Loucy (cell line): ENCODE results near the gene NDE1.

Experiments
- H2AFZ ChIP-seq: fragments of 200-600 bp; sonication (generic); 2 replicates; pipeline ENCODE4 v1.6.0; 2016; ENCODE audit warnings: antibody characterized with exemption, mild to moderate bottlenecking, low read length, moderate library complexity
- H3F3A ChIP-seq: fragments of 200-600 bp; 2 replicates; pipeline ENCODE4 v1.6.0; 2016; ENCODE audit warnings: antibody characterized with exemption, low read depth, mild to moderate bottlenecking
- H3K27me3 ChIP-seq: fragments of 200-600 bp; sonication (generic); 2 replicates; pipeline ENCODE4 v1.6.1; 2014; ENCODE audit warnings: low read length, mild to moderate bottlenecking; ENCODE audit not compliant: insufficient read depth, poor library complexity, severe bottlenecking
- H3K36me3 ChIP-seq: fragments of 200-600 bp; sonication (generic); 2 replicates; pipeline ENCODE4 v1.6.1; 2016; ENCODE audit warnings: low read length; ENCODE audit not compliant: insufficient read depth
- H3K4me1 ChIP-seq: fragments of 200-600 bp; sonication (generic); 2 replicates; pipeline ENCODE4 v1.5.1; 2014; ENCODE audit warnings: low read length, mild to moderate bottlenecking; ENCODE audit not compliant: insufficient read depth, poor library complexity, severe bottlenecking
- H3K4me2 ChIP-seq: fragments of 200-600 bp; sonication (generic); 2 replicates; pipeline ENCODE4 v1.6.0; 2014; ENCODE audit warnings: antibody characterized with exemption, low read length, low read depth, mild to moderate bottlenecking; ENCODE audit not compliant: poor library complexity, severe bottlenecking
- H3K4me3 ChIP-seq: fragments of 200-600 bp; sonication (generic); 2 replicates; pipeline ENCODE4 v1.5.1; 2014; ENCODE audit warnings: low read length, mild to moderate bottlenecking, mixed read lengths; ENCODE audit not compliant: poor library complexity, severe bottlenecking
- H3K79me2 ChIP-seq: fragments of 200-600 bp; sonication (generic); 2 replicates; pipeline ENCODE4 v1.6.1; 2014; ENCODE audit warnings: low read length; ENCODE audit not compliant: insufficient read depth
- H3K9ac ChIP-seq: fragments of 200-600 bp; sonication (generic); 2 replicates; pipeline ENCODE4 v1.6.0; 2014; ENCODE audit warnings: mild to moderate bottlenecking, low read depth, low read length, moderate library complexity; ENCODE audit not compliant: poor library complexity, severe bottlenecking
- H3K9me2 ChIP-seq: fragments of 200-600 bp; sonication (generic); replicated peaks from 2 replicates; pipeline ENCODE4 v1.6.1; 2016; ENCODE audit warnings: low read depth, low read length, mixed read lengths
- H3K9me3 ChIP-seq: fragments of 200-600 bp; sonication (generic); 2 replicates; pipeline ENCODE4 v1.6.1; 2014; ENCODE audit warnings: mild to moderate bottlenecking, antibody characterized with exemption, low read length, low read depth; ENCODE audit not compliant: insufficient read depth
- H4K20me1 ChIP-seq: fragments of 200-600 bp; sonication (generic); 2 replicates; pipeline ENCODE4 v1.6.0; 2014; ENCODE audit warnings: antibody characterized with exemption, low read length, mild to moderate bottlenecking; ENCODE audit not compliant: insufficient read depth, poor library complexity, severe bottlenecking
- EZH2phosphoT487 ChIP-seq: fragments of 200-600 bp; IDR thresholded peaks from 2 replicates; pipeline ENCODE4 v1.6.1; 2018; ENCODE audit warnings: antibody characterized with exemption, mild to moderate bottlenecking, moderate library complexity, borderline replicate concordance
- TF ChIP-seq, protein P1 (sequence below): fragments of 200-600 bp; sonication (generic); conservative IDR thresholded peaks from 2 replicates; pipeline ENCODE4 v1.5.1; 2014; ENCODE audit warnings: mild to moderate bottlenecking, antibody characterized with exemption, low read length

Gene NDE1

DNA sequence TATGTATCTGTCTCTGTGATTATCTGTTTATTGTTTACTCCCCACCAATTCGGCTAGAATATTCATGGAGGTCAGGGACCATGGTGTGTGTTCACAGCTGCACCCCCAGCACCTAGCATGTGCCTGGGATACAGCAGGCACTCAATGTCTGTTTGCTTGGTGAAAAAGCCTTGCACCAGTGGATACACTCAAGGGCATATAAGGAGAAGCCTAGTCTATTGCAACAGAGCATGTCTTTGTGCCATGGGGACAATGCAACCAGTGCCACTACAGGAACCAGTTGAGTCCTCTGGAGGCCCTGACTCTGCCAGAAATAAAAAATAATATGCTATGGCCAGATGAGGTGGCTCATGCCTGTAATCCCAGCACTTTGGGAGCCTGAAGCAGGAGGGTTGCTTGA is 93.6 kb downstream of the NDE1 start:
- Histone ChIP-seq H3K36me3 (no peaks in the 10 kb centered on the region), H3K9ac (no peak overlapping the region), H3K27me3 (no peaks in the 10 kb centered on the region), H3K4me1 (no peaks in the 10 kb centered on the region), H3K4me2 (no peak overlapping the region), H2AFZ (no peak overlapping the region), H3F3A (no peaks in the 10 kb centered on the region), H3K4me3 (no peak overlapping the region), H3K79me2 (no peaks in the 10 kb centered on the region), H3K9me3 (no peaks in the 10 kb centered on the region), H3K9me2 (no peaks in the 10 kb centered on the region), H4K20me1 (no peaks in the 10 kb centered on the region)
- no peak for TF ChIP-seq EZH2phosphoT487
- TF ChIP-seq, protein P1, sequence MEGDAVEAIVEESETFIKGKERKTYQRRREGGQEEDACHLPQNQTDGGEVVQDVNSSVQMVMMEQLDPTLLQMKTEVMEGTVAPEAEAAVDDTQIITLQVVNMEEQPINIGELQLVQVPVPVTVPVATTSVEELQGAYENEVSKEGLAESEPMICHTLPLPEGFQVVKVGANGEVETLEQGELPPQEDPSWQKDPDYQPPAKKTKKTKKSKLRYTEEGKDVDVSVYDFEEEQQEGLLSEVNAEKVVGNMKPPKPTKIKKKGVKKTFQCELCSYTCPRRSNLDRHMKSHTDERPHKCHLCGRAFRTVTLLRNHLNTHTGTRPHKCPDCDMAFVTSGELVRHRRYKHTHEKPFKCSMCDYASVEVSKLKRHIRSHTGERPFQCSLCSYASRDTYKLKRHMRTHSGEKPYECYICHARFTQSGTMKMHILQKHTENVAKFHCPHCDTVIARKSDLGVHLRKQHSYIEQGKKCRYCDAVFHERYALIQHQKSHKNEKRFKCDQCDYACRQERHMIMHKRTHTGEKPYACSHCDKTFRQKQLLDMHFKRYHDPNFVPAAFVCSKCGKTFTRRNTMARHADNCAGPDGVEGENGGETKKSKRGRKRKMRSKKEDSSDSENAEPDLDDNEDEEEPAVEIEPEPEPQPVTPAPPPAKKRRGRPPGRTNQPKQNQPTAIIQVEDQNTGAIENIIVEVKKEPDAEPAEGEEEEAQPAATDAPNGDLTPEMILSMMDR = no peak

DNA sequence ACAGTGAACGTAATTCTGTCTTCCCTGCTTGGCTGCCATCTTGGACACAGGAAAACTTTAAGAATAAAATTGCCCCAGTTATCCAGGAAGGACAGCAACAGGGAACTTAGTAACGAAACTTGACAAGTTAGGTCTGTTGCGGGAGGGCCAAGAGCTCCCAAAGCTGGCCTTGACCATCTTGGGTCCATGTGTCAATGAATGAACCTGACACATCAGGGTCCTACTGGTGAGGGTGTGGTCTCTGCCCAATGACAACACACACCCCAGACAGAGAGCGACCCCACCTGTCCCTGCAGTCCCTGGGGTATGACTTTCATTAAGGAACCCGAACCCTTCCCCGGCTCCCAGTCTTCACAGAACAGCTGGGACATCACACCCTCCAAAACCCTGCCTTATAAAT is 96.3 kb downstream of the NDE1 start:
- Histone ChIP-seq H3K9me3 (no peaks in the 10 kb centered on the region), H3K4me1 (no peaks in the 10 kb centered on the region), H3K9me2 (no peaks in the 10 kb centered on the region), H3K79me2 (no peaks in the 10 kb centered on the region), H2AFZ (no peak overlapping the region), H3K4me3 (no peak overlapping the region), H3K9ac (no peak overlapping the region), H4K20me1 (no peaks in the 10 kb centered on the region), H3K27me3 (no peaks in the 10 kb centered on the region), H3K4me2 (no peak overlapping the region), H3K36me3 (no peaks in the 10 kb centered on the region), H3F3A (no peaks in the 10 kb centered on the region)
- TF ChIP-seq EZH2phosphoT487 = no peak
- TF ChIP-seq, protein P1 = no peak

DNA sequence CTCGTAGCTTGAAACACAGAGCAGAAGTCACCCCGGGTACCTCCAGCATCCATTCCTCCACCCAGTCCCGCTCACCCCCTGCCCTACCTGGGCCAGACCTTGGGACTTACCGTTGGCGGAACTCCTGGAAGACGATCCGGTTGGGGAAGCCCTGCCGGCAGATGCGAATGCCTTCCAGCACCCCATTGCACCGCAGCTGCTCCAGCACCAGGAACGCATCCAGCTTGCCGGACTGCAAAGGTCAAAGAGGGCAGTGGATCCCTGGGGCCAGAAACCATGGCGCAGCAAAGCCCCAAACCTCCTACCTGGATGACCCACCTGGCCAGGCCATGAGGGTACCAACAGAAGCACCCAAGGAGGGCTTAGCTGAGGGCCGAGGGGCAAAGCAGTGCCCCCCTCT is 97.9 kb downstream of the NDE1 start:
- H3K4me2 ChIP-seq = no peak overlapping the region
- no peak overlapping the region for H2AFZ ChIP-seq
- no peak overlapping the region for H3K9ac ChIP-seq
- H3K79me2 ChIP-seq = no peaks in the 10 kb centered on the region
- no peaks in the 10 kb centered on the region for H4K20me1 ChIP-seq
- H3K27me3 ChIP-seq = no peaks in the 10 kb centered on the region
- H3K4me1 ChIP-seq = no peaks in the 10 kb centered on the region
- H3K9me2 ChIP-seq = no peaks in the 10 kb centered on the region
- TF ChIP-seq EZH2phosphoT487 = no peak
- TF ChIP-seq, protein P1 = no peak
- H3K4me3 ChIP-seq = no peak overlapping the region
- no peaks in the 10 kb centered on the region for H3F3A ChIP-seq
- H3K36me3 ChIP-seq = no peaks in the 10 kb centered on the region
- H3K9me3 ChIP-seq = no peaks in the 10 kb centered on the region
